GM12874 (cell line): ENCODE measurements around the gene IGLL1.

Experiments
- CTCF ChIP-seq: IDR thresholded peaks from 2 replicates; pipeline ENCODE4 v1.5.1; 2011; ENCODE audit warnings: low read depth, mild to moderate bottlenecking, control low read depth, low read length, moderate library complexity; ENCODE audit not compliant: insufficient read depth

IGLL1 gene

GRCh38 chr22:23569291-23569690 is 10.8 kb downstream of the IGLL1 start:
- TF ChIP-seq CTCF, result no peak

GRCh38 chr22:23566705-23567475 is 13.2 kb downstream of the IGLL1 start:
- no peak for TF ChIP-seq CTCF

DNA sequence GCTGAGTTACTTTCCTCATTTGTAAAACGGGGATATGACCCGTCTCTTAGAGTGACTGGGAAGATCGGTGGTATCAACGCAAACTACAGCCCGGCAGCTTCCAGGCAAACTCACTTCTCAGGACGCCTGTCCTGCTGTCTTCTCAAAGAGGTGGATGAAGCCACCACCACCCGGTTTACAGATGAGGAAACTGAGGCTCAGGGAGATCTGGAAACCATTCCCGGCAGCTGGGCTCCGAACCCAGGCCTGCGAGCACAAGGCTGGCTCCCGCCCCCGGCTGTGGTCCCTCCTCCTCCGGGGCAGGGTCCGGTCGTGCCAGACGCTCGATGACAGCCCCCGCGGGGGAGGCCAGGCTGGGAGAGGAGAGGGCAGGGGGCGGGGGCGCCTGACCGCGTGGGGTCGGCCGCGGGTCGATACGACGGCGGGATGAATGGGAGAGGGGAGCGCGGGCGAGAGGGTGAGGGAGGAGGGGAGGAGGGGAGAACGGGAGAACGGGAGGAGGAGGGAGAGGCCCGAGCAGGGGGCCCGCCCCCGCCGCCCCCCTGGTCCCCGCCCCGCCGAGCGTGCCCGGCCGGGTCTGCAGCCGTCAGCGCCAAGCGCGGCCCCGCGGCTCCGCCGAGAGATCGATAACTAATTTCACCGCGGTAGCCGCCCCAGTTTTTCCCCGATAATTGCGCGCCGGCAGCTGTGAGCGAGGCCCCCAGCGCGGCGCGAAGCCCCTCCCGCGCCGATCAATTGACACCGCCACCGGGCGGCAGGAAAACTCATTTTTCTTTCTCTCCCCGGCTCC is 14.0 kb downstream of the IGLL1 start:
- no peak for TF ChIP-seq CTCF

- no peak for TF ChIP-seq CTCF
Observed at GRCh38 chr22:23565305-23565914, 14.7 kb downstream of the IGLL1 start.

- TF ChIP-seq CTCF, result no peak
Observed at GRCh38 chr22:23564276-23564675, 15.8 kb downstream of the IGLL1 start.

DNA sequence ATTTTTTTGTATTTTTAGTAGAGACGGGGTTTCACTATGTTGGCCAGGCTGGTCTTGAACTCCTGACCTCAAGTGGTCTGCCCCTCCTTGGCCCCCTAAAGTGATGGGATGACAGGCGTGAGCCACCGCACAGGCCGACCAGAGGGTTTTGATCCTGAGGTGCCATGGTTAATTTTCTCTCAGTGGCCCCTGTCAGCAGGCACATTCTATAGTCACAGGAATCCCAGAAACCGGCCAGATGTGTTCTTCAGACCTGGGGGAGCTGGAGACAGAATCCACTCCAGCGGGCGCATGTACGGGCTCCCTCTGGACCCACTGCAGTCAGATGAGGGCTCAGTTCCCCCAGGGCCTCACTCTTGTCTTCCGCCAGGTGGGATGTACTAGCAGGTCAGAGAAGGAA is 17.0 kb downstream of the IGLL1 start:
- TF ChIP-seq CTCF, result no peak

DNA sequence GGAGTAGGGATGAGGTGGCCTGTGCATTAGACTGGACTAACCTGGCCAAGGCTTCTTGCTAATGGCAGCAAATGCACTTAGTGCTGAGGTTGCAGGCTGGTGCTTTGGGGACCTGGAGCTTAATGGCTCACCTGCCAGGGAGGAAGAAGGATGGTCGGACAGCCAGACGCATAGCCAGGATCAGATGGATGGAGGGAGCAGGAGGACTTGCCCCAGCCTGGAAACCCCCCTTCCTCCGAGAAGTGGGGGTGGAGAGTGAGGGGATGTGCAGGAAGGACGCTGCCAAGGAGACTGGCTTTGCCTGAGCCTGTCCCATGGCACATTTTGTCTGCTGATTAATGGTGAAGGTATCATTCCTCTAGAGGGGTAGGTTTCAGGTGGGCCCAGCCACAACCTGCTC is 17.9 kb downstream of the IGLL1 start:
- no peak for TF ChIP-seq CTCF
